ENCODE data around the gene TRUB2. TPM values are rescaled to one million over a fixed set of nuclear protein-coding genes. Genes with fewer than 3 reads are reported as not detected.
A peak's percentile ranks its signal among the peaks of the same experiment; 100 is the strongest.

Gene TRUB2
- total RNA-seq, 1 donor from 2014 or later, result 16.2 TPM

DNA sequence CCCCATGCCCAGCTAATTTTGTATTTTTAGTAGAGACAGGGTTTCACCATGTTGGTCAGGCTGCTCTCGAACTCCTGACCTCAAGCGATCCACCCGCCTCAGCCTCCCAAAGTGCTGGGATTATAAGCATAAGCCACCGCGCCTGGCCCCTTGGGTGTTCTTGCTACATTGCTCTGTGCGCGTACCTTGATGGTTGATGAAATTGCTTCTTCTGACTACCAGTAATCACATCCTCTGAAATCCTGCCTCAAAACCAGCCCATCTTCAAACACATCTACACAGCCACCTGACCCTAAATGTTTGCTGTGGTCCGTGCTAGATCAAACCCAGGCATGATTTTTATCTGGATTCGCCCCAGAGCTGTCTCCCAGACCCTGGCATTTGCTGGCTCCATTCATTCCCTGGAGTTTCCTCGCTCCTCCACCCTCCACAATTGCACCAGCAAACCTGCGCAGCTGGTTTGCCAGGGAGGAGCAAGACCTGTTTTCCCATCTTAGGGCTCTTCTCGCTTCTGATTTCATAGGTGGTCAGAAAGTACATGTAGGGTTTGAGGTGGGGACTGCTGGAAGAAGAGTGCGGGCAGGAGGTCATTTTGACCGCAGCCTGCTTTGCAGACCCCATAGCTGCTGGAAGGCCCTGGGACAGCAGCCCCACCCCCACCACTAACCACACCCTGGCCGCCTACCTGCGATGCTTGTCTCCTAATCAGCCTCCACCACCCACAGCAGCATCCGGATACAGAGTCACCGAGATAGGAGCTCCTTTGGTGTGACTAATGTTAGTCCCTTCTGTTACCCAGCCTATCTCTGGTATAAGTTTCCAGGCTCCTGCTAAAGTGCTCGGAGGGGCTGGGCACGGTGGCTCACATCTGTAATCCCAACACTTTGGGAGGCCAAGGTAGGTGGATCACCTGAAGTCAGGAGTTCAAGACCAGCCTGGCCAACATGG, 23.4 kb downstream of the TRUB2 start:
- DNase-seq, result no peak

DNA sequence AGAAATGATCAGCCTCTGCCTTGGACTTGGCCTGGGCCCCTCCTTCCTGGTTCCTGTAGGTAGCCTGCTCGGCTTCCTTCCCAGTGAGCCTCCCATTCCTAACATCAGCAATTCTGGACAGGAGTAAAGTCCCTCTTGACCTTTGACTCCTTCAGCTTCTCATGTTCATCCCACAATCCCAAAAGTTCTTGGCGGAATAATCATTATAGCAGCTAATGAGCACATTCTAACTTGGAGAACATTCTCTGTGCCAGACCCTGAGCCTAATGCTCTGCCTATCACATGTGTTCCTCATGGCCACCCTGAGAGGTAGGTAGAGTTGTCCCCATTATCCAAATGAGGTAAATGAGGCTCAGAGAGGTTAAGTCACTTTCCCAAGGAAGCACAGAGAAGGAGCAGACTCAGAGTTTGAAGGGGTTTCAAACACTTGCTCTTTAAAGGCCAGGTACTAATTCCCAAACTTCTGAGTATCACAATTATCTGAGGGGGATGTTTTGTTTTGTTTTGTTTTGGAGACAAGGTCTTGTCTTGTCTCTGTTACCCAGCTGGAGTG, 24.9 kb downstream of the TRUB2 start:
- DNase-seq, result no peak

DNA sequence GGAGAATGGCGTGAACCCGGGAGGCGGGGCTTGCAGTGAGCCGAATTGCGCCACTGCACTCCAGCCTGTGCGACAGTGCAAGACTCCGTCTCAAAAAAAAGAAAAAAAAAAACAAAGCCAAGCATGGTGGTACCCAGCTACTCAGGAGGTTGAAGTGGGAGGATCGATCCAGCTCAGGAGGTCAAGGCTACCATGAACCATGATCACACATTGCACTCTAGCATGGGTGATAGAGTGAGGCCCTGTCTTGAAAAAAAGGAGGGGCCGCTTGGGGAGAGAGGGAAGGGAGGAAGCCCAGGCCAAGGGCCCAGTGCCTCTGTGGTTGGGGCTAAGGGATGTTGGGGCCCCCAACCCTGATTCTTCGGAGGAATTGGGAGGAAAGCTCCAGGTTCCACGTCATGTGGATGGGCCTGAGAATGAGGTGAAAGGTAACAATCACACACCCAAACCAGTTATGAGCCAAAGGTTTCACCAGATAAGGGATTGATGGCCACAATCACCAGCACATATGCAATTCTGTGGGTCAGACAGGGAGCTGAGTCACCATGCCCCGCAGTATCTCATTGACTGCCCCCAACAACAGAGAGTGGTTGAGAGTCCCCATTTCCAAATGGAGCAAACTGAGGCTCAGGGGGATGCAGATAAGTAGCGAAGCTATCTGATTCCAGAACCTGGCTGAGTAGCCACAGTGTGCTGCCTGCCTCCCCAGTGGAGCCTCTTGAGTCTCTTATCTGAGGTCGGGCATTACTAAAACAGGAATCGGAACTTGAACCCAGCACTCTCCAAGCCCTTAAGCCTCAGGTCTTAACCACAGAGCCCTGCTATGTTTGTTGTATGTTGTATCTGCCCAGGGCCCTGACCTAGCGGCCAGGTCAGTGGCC, 25.7 kb downstream of the TRUB2 start:
- DNase-seq, result no peak

DNA sequence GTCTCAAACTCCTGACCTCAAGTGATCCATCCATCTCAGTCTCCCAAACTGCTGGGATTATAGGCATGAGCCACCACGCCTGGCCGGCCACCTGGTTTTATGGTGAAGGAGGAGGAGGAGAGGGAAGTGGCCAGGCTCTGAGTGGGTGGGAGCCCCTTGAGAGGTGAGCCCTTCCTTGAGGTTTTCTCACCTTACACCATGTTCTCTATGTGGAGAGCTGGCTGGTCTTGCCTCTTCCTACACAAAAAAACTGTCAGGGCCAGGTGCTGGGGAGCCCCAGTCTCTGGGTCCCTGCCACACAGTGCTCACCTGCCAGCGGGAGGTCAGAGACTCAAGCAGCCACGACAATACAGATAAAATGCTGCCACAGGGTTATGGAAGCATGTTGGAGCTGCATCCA, 28.1 kb downstream of the TRUB2 start:
- no peak for DNase-seq

DNA sequence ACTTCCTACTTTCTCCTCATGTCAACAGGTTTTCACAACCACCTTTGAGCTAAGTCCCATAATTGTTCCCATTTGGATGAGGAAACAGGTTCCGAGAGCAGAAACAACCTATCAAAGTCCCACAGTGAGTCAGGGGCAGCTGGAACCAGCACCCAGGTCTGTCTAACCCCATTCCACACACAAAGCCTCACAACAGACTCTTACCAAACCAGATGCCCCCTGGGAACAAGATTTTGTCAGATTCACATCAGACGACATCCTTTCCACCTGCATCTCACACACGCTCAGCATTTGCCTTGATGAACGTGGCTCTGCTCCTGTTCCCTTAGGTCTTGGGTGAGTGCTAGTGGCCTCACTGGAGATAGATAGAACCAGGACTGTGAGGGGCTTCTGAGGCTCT, 29.2 kb downstream of the TRUB2 start:
- DNase-seq, result no peak

DNA sequence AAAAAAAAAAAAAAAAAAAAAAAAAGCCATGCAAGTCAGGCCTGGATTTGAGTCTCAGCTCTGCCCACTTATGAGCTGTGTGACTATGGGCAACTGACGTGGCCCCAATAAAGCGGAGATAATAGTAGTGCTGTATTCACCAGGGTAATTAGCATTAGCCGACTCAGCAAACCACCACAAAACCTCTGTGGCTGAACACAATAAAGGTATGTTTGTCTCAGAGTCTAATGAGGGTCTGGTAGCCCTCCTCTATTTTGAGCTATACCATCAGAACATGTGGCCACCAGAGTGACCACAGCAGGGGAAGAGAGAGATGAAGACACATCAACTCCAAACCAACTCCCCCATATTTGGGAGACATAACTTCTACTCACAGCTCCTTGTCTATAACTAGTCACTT, 30.2 kb downstream of the TRUB2 start:
- DNase-seq, result no peak

DNA sequence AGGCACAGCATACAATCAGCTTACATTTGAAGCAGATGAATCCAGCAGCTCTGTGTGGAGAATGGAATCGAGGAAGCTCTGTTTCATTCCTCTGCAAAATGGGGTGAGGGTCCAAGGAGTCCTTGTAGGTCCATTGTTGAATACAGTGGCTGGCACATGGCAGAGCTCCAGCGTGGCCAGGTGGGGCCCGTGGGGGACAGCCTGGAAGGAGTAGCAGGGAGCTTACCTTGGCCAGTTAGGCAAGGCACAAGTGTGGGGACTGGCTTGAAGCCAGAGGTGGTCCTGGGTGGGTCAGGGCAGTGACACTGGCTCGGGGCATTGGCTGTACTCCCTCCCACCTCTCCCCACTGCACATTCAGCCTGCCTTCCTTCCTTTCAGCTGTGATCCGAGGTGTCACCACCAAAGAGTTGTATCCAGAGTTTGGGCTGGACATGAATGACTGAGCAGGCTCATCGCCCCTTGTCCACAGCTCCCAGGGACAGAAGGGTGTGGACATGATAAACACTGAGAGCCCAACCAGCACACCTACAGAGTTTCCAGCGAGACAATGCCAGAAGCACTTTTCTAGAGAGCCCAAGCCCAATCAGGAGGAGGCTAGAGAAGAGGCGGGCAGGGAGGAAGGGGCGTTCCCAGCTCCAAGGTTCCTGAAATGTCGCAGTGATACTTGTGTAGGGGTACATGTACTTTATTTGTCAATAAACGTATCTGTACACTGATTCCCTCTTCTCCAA, 33.8 kb downstream of the TRUB2 start:
- no peak for DNase-seq

DNA sequence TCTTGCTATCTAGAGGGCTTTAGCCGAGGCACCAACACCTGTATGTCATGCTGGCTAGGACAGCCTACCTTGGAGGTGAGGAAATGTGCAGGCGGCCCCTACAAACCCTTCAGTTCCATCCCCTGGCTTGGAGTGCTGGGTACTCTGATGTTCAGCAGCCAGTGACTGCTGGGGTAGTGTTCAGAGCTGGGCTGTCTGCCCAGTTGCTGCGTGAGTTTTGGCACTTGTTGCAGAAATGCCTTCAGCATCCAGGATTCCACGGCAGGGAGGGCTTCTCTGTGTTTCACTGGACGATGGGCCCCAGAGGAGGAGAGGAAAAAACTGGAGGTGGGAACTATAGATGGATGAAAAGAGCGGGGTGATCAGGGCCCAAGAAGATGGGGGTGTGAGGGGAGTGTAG, 35.8 kb downstream of the TRUB2 start:
- DNase-seq, result no peak

DNA sequence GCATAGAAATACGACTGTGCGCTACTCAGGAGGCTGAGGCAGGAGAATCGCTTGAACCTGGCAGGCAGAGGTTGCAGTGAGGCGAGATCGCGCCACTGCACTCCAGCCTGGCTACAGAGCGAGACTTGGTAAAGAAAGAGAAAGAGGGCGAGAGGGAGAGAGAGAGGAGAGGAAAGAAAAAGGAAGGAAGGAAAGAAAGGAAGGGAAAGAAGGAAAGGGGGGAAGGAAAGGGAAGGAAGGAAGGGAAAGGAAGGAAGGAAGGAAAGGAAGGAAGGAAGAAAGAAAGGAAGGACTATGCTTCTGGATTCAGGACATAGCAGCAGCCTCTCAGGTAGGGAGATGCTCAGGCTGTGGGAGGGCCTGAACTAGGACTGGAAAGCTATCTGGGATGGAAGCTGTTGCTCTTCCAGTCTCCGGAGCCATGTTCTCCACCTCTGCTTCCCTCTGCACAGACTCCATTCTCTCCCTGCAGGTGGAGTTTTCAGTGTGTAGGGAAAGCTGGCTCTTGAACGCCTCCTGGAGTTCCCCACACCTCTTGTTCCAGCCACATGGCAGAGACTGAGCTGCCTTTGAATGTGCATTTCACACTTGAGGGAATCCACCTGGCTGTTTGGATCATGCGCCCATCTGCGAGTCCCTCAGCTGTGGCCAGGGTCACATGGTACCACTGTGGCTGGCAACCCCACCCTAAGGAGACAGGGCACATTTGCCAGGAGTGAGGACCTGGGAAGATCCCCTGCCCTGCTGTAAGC, 37.0 kb downstream of the TRUB2 start:
- DNase-seq, result no peak

DNA sequence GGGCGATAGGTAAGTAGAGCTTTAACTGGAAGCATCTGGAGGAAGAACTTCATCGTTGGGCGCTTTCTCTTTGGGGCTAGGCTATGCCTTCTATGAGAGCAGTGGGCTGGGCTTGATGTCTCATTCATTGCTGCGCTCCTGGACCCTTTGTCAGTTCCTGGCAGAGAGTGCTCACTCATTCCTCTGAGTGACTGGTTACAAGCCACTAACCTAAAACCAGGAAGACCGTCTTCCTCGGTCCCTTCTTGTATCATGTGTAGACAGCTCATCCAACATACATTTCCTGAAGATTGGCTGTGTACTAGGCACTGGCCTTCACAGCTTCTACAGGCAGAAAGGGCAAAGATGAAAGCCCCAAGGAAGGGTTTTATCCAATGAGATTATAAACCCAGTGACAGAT, 39.7 kb downstream of the TRUB2 start:
- peak; percentile 74 for DNase-seq

DNA sequence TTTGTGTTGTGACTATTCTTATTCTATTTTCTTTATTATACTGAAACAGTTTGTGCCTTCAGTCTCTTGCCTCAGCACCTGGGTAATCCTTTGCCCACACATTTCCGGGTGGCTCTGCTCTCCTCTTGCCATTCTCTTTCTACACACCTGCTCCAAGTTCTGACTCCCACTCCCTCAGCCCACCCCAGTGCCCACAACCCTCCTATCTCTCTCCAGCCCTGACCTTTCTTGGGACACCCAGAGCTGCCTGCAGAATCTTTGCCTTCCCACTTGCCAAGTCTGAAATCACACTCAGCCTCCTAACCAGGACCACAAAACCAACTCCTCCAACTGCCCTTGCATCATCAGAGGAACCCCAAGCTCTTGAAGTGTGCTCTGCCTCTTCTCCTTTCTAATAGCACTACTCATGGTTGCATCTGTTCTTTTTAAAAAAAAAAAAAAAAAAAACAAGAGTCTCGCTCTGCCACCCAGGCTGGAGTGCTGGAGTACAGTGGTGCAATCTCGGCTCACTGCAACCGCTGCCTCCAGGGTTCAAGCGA, 42.1 kb downstream of the TRUB2 start:
- no peak for DNase-seq

DNA sequence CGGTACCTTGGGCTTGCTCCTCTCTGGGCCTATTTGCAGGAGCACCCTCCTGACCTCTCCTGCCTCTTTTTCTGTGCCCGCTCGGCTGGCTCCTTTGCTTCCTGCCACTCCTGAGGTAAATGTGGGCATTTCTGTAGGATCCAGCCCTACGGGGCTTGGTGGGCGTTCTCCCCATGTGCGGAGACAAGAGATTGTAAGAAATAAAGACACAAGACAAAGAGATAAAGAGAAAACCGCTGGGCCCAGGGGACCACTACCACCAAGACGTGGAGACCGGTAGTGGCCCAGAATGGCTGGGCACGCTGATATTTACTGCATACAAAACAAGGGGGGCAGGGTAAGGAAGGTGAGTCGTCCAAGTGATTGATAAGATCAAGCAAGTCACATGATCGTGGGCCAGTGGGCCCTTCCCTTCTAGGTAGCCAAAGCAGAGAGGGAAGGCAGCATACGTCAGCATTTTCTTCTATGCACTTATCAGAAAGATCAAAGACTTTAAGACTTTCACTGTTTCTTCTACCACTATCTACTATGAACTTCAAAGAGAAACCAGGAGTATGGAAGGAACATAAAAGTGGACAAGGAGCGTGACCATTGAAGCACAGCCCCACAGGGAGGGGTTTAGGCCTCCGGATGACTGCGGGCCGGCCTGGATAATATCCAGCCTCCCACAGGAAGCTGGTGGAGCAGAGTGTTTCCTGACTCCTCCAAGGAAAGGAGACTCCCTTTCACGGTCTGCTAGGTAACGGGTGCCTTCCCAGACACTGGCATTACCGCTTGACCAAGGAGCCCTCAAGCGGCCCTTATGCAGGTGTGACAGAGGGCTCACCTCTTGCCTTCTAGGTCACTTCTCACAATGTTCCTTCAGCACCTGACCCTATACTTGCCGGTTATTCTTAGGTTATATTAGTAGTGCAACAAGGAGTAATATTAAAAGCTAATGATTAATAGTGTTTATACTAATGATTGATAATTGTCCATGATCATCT, 42.9 kb downstream of the TRUB2 start:
- DNase-seq, result peak; percentile 73

DNA sequence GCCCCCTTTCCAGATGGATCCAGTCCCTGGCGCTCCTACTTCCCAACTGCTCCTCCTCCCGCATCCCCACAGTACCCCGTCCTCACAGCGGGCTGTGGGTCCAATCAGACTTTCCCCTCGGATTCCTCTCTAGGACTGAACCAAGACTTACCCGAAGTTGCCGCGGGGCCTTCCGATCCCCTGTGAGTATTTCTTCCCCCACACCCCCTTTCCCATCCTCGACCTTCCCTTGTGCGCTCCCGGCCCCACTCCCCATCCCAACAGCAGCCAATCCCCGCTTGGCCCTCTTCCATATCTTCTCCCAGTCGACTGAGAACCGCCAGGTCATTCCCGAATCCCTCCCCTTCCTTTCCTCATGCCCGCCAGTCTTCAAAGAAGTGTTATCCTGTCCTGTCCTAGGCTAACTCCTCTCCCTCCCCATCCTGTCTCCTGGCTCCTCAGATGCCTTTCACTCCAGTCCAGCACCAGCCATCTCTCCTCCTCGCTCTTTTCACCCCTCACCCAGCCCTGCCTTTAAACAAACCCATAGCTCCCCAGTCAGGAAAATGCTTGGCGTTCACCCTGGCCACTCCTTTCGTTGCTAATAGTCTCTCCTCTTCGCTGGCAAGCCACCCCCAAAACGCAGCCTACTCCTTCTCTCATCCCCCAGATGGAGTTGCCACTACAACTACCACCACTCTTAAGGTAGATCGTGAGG, 45.5 kb downstream of the TRUB2 start:
- DNase-seq, result peak; percentile 47

DNA sequence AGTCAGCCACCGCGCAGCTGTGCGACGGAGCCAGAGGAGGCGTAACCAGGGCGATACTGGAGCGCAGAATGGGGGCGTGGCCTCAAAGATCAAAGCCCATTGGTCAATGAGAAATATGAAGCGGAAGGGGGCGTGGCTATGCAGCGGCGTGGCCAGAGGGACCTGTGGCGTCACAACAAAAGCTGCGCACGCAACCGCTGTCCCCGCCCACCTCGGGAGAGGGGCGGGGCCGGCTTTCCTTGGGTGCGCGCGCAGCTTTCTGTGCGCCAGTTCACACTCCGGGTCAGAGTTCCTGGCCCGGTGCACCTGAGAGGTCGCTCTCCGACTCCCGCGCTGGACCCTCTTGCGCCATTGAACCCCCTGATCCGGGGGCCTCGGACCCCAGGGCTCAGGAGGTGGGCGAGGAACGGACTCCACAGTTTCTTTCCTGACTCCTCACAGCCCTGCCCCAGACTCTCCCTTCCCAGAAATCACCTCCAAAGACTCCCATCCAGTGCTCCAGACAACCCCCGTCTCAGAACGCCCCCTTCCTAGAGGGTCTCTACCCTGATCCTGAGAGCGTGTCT, 46.2 kb downstream of the TRUB2 start, which contains the start of gene SWI5:
SWI5 (plus strand) TSS at position 269 of the 566 bp plus-strand sequence.
- DNase-seq, result peak; percentile 100

DNA sequence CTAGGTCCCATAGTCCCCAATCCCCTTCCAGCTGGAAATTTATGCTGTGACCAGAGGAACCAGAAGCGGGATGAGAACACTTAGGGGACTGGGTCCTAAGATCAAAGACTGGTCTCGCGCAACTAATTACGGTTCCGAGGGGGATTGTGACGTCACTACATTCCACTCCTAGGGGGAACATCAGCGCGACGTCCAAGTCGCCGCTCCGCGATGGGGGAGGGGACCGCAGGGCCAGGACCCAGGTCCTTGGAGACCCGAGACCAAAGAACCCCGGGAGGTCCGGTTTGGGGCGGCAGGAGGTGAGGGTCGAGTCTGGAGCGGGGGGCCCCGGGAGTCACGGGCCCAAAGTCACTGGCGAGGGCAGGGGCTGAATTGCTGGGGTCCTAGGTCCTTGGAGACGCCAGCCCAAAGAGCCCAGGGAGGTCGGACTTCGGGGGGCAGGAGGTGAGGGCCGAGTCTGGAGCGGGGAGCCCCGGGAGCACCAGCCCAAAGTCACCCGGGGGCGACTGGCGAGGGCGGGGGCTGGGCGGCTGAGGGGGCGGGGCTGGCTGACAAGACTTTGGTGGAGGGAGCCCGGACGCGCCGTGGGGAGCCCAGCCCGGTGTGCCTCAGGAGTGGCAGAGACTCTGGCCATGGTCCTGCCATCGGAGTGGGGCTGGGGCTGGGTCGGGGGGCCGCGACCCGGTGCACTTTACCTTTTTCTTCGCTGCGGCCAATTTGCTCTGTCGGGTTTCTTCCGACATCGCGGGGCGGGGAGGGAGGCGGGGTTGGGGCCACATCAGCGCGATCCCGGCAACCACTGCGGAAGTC, 46.8 kb downstream of the TRUB2 start, which contains the start of gene GOLGA2:
GOLGA2 (minus strand) TSS at position 810 of the 810 bp plus-strand sequence; CDS start at position 779, 31 bp downstream.
- peak; percentile 70 for DNase-seq

DNA sequence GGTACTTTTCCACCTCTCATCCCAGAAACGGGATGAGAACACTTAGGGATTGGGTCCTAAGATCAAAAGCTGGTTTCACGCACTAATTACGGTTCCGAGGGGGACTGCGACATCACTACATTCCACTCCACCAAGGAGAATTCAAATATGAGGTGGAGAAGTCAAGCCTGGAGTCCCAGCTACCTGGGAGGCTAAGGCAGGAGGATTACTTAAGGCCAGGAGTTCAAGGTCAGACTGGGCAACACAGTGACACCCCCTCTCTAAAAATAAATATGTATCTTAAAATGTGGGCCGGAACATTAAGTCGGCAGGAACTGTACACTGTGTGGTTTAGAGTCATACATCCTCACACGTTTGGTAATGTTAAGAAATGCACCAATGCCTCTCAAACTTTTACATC, 48.0 kb downstream of the TRUB2 start:
- no peak for DNase-seq

DNA sequence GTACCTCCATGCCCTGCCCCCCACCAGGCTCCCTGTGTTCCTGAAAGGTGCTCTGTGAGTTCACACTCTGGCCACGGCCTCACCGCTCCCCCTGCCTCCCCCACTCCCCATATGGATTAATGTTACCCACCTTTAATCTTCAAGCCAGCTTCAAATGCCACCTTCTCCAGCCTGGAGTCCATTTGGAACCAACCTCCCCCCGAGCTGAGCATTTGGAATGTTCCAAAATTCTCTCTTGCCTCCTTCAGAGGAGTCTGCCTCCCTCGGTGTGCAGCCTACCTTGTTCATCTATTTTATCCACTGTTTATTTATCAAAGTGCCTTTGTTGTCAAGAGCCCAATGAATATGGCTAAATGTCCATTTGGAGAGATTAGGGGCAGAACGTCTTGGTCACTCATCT, 50.7 kb downstream of the TRUB2 start:
- no peak for DNase-seq

DNA sequence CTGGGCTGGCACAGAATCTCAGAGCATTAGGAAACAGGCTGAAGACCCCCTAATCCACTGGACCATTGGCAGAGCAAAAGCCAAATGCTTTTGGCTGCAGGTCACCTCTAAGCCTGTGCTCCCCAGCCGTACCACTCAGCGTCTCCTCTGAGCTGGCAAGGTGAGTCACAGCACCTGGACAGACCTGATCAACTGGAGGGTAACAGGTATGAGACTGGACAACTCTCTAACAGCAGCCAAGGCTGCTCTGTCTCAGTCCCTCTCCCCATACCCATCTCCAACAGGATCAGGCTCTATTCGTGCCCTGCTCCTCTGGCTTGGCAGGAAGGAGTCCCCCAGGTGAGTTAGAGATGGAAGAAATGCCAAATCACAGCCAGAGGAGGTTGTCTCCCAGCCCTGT, 51.1 kb downstream of the TRUB2 start:
- DNase-seq, result no peak
